Stimulated activated naive CD4-positive, alpha-beta T cell (primary cell): ENCODE data around the gene CLDN9.

Experiments used
- DNase-seq, 6 experiments: peaks; one replicate each; lab custom pipeline; 2025; lab: John Stamatoyannopoulos, UW

CLDN9 gene

DNA sequence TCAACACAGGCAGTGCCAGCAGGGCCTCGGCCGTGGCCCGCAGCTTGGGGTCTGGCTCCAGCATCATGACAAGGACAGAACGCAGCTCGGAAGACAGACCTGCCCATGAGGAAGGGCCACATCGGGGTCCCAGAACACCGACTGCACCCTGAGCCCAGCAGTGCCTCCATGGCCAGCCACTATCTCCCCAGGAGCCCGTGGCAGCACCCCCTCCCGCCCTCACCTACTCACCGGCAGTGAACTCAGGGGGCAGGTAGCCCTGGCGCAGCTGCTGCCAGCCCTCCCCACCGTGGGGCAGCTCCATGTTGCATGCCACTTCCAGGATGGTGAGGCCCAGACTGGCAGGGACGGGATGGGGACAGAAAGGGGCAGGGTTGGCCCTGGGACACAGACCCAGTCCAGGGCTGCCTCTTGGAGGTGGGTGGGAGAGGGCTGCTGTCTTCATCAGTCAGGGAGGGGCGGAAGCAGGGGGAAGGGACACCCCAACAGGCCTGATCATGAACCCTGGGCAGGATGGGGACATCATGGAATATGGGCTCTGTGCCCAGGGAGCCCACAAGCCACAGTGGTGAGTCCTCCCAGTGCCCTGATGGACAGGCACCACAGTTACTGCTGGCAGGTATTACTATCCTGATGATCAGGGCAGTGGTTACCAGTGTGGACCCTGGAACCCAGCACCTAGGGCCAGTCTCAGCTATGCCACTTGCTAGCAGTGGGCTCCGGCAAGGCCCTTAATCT lies 38.2 kb upstream of the CLDN9 start:
- DNase-seq: no peak

DNA sequence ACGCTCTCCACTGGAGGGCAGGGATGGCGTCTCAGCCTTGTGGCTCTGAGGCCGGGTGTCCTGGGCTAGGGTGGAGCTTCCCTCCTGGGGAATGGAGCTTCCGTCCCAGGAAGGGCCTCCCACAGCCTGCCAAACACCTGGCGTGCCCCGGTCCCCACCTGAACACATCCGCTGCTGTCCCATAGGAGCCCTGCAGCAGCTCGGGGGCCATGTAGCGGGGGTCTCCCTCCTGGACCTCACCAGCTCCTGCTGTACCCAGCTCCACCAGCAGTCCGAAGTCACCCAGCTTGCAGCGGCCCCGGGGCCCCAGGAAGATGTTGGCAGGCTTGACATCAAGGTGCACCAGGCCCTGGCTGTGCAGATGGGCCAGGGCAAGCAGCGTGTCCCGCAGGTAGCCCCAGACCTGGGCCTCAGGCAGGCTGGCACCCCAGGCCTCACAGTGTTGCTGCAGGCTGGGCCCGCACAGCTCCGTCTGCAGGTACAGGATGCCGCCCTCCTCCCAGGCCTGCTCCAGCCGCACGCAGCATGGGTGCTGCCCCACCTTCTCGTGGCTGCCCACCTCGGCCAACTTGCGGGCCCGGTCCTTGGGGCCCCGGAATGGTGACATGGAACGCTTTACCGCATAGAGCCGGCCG lies 37.4 kb upstream of the CLDN9 start:
- DNase-seq: no peak

DNA sequence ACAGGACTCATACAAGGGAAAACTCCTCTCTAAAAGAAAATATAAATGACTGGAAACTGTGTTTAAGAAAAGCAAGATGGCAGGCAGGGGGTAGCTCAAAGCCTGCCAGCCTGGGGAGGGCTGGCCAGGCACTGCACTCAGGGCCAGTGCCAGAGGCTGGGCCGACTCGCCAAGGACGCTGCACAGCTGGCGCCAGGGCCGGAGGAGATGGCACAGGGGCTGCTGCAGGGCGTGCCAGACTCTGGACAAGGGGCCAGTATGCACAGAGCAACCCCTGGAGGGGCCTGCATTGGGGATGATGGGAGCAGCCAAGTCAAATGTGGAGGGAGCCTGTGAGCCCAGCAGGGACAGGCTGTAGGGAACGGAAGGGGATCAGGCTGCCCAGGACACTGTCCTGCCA lies 36.5 kb upstream of the CLDN9 start:
- no peak for DNase-seq

DNA sequence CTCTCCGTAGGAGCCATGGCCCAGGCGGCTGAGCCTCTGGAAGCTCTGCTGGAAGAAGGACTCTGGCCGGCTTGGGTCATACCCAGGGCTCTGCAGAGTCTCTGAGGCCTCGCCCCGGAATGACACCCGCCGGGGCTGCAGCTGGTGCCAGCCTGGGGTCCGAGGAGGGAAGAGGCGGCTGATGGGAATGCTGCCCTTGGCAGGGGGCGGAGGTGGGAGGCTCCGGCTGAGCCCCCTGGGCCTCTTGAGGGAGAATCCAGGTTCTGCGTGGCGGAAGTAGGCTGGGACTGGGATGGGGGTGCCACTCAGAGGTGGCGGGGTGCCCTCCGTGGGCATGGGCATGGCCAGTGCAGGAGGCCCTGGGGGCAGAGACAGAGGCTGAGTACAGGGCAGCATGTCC lies 36.0 kb upstream of the CLDN9 start:
- no peak for DNase-seq

DNA sequence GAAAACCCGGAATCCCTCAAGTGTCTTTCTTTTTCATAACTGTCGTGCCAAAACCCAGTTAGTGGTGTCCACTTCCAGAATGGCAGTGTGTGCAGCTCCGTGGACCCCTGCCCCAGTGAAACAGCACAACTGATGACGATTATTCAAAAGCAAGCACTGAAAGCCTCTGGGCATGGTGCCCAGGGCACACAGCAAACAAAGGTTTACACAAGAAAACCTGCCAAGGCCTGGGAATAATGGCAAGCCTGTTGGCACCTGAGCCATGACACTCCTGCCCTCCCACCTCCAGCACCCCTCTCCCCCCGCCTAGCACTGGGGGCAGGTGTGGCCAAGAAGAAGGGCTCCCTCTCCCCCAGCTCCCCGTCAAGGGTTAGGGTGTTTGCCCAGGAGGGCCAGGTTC lies 35.3 kb upstream of the CLDN9 start:
- DNase-seq: no peak

DNA sequence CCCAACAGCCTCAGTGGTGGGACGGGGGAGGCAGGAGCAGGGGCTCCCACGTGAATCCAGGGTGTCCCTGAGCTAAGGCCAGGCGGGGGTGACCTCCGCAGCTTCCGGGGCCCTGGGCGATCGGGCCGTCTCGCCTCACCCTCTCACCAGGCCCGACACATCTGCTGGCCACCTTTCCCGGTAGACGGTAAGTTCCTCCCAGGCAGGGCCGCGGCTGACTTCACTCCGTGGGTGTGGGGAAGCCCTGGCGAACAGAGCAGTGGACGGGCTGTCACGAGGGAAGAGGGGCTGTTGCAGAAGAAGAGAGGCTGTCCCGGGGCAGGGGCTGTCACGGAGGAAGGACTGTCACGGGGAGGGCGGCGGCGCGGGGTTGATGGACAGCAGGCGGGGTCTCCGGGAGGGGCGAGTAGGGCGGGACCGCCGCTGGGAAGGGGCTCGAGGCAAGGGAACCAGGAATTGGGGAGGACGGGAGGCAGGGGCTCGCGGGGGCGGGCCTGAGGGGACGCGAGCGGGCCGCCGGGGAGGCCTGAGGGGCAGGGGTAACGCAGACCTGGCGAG lies 33.0 kb upstream of the CLDN9 start:
- DNase-seq: no peak

DNA sequence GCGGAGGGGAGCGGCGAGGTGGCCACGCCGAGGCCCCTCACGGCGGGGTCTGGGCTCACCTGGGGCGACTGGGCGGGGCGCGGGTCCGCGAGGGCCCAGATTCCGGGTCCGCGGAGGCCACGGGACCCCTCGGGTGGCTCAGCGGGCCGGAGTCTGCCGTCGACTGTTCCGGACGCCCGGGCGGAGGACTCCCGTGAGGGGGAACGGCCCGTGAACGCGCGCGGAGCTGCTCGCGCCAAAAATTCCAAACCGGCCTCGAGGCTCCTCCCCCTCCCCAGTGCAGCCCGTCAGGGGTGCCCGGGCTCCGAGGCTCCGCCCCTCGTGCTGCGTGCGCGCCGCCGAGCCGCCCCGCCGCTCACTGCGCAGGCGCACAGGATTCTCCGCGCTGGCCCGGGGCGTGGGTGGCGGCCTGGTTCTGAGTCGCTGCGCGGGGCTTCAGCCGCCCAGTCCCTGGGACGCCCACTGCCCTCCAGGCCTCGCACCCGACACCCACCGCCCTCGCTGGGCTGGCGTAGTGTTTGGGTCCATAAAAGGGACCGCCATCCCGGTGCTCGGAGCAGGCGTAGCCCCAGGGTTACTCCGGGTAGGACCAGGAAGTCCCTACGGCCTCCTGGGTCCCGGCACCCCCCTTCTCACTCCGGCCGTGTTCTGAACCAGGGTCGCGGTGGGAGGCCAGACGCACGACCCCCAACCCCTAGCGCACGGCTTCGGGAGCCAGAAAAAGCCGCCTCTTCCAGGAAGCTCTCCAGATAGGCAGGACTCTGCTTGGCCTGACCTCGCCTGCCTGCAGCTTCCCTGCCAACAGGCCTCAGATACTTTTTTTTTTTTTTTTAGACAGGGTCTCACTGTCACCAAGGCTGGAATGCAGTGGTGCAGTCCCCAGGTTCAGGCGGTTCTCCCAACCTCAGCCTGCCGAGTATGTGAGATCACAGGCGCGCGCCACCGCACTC lies 32.2 kb upstream of the CLDN9 start, which contains the start of gene PKMYT1:
Gene PKMYT1, minus strand, starts transcription at position 220 of the 950 bp plus-strand sequence. CDS start 789 bp downstream, outside the sequence.
- DNase-seq: peak; percentile 83 to 94 (median 90)

DNA sequence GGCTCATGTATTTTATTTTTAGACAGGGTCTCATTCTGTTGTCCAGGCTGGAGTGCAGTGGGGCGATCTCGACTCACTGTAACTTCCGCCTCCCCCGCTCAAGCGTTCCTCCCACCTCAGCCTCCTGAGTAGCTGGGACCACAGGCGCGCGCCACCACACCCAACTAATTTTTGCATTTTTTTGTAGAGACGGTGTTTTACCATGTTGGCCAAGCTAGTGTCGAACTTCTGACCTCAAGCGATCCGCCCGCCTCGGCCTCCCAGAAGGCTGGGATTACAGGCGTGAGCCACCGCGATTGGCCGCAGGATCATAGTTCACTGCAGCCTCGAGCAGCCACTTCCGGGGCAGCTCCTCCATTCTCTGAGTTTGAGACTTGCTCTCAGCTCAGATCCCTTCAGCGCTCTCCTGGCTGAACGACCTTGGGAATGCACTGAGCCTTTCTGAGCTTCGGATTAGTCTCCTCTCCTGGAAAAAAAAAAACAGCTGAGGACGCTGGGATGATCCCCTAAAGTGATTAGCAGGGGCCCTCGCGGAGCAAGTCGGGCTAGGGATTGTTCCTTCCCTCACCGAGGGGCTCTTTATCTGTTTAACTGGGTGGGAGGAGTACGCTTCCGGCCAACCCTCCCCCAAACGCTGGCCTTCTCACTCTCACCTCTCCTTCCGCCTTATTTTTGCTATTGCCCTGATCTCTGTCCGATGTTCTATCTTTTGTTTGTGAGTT lies 31.4 kb upstream of the CLDN9 start:
- DNase-seq: no peak

DNA sequence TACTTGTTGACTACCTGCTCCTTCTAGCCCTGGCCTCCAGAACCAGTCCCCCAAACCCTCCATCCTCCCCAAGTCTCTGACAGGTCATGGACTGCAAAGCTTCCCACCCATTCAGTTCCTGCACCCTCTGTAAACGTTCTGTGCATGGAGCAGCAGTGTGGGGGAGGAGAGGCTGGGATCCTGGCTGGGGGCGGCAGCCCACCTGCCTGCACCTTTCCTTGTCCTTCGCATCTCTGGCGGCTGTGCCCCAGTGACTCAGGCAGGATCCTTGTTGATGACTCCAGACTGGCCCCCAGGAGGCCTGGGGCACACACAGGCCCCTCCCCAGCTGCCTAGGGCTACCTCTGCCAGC lies 30.8 kb upstream of the CLDN9 start:
- DNase-seq: no peak

DNA sequence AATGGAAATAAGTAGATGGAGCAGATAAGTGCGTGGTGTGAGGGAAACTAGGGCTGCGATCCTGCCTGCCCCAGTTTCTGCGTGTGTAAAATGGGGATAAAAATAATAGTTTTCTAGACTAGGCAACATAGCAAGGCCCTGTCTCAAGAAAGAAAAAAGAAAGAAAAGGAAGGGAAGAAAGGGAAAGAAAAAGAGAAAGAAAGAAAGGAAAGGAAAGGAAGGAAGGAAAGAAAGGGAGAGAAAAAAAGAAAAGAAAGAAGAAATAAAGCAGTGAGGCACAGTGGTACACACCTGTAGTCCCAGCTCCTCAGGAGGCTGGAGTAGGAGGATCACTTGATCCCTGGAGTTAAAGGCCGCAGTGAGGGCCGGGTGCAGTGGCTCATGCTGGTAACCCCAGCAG lies 30.3 kb upstream of the CLDN9 start:
- DNase-seq: no peak

DNA sequence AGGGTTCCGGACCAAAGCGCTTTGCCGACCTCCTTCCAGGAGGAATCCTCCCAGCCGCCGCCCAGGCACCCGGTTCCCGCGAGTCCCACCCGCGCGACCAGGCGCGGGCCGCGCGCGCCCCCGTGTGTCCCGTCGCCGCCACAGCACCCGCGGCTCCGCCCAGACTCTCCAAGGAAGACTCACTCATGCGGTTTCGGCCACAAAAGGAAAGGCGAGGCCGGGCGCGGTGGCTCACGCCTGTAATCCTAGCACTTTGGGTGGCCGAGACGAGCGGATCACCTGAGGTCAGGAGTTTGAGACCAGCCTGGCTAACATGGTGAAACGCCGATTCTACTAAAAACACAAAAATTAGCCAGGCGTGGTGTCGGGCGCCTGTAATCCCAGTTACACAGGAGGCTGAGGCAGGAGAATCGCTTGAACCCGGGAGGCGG lies 29.0 kb upstream of the CLDN9 start:
- peak in 5 of 6 experiments; percentile 21 to 60 (median 51) for DNase-seq

DNA sequence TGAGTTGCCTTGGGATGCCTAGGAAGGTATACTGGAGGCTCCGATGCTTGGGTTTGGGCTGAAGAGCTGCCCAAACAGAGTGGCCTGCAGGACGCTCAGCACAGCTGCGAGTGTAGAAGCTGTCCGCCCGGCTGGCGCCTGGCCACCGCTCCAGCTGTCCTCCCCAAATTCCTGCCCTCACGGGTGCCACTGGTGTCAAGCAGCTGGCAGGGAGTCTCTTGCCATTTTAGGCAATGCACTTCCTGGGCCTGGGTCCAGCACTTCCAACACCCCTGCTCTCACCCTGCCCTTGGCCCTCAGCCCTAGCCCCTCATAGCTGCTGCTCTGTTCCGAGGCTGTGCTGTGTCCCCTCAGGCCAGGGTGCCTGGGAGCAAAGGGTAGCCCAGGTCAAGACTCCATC lies 27.3 kb upstream of the CLDN9 start:
- DNase-seq: no peak

DNA sequence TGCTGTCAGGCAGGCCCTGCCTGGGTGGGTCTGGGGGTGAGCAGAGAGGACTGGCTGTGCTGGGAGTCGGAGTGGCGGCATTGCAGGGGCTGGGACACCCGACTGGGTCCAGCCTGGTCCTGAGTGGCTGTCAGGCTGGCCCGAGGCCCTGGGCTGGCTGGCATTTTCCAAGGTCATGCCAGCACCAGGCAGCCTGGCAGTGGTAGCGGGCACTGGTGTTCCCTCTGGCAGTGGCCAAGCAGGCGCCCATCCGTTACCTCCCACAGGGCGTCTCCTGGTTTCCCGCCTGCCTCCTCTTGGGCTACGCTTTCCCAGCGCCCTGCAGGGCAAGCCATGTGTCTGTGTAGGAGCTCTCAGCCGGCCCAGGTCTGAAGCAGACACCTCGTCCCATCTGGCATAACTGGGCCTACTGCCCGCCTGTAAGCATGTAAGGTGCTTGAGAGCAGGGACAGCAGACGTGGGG lies 26.8 kb upstream of the CLDN9 start:
- no peak for DNase-seq

DNA sequence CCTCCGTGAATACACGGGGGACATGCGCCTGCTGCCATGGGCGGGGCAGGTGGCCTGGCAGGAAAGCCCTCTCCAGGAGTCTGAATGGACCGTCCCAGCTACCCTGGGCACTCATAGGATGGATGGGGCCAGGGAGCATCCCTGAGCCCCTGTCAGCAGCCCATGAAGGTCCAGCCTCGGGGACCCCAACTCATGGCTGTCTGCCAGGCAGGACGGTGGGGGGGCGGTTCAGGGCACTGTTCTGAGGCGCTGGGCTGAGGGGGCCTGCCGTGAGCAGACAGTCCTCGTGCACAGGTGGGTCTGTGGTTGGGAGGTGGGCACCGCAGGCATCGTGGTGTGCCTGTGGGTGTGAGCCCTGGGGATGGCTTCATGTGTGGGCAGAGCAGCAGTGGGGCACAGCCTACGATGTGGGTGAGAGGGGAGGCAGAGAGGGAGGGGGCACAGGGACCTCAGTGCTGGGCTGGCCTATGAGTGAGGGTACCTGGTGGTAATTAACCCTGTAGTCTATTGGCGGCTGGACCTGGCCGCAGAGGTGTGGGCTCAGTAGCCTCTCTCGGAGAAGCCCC lies 26.0 kb upstream of the CLDN9 start:
- DNase-seq: no peak

DNA sequence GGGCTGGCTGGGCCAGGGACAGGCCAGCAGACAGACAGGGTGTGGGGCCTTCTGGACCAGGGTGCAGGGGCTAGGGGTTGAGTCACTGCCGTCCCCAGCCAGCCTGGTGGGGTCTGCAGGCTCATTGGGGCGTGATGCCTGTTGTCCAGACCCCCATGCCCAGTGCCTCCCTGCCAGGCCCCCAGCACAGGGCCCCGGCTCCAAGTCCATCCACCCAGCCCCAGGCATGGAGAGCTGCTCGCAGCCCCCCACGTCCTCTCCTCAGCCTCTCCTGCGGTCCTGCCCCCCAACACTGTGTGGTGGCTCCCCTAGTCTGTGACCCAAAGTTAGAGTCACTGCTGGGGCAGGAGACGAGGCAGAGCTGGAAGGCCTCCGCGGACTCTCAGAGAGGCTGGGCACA lies 25.4 kb upstream of the CLDN9 start:
- DNase-seq: no peak

DNA sequence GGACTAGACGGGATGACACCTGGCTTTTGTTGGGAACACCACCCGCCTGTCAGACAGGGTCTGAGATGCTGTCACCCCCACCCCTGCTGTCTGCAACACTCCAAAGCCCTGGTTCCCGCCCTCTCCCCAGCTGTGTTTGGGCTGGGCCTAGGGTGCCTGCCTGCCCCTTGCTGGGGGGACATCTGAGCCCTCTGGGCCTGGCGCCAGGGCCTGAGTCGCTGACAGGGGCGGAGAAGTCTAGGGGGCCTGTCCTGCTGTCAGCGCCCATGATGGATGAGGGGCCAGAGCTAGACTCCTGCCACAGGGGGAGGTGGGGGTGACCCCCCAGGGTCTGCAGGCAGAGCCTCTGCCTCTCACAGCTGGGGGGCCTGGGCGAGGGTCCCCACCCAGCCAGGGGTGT lies 24.9 kb upstream of the CLDN9 start:
- no peak for DNase-seq

DNA sequence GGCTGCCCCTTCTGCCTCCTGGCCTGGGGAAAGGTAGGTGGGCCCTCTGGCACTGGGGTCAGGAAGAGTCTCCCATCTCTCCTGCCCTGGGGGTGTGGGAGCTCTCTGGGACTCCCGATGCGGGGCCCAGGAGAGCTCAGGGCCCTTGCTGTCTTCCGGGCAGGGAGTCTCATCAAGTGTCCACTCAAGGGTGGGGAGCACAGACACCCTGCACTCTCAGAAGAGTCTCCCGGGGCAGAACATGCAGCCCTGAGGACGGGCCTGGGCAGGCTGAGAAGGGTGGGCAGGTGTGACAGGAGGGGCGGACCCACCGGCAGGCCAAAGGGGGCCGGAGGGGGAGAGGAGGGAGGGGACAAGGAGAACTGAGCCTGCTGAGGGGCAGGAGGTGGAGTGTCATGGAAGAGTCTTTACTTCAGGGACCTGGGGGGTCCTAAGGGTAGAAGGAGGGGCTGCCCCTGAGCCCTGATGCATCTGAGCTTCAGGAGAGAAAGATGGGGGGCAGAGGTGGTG lies 24.1 kb upstream of the CLDN9 start:
- DNase-seq: no peak

DNA sequence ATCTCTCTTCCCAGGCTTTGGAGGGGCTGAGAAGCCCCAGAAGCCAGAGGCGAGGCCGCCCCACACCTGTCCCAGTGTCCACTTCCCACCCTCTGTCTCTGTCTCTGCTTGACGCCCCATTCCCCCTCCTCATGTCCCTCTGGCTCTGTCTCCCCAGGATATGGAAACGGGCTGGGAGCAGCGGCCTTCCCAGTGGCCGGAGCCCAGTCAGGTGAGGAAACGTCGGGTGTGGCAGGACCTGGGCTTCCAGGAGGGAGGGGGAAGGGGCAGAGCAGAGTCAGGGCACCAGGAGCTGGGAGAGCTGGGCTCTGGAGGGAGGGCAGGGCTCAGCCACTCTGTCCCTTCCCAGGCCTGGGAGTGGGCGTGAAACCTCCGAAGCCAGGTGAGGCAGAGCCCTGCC lies 21.8 kb upstream of the CLDN9 start:
- no peak for DNase-seq

DNA sequence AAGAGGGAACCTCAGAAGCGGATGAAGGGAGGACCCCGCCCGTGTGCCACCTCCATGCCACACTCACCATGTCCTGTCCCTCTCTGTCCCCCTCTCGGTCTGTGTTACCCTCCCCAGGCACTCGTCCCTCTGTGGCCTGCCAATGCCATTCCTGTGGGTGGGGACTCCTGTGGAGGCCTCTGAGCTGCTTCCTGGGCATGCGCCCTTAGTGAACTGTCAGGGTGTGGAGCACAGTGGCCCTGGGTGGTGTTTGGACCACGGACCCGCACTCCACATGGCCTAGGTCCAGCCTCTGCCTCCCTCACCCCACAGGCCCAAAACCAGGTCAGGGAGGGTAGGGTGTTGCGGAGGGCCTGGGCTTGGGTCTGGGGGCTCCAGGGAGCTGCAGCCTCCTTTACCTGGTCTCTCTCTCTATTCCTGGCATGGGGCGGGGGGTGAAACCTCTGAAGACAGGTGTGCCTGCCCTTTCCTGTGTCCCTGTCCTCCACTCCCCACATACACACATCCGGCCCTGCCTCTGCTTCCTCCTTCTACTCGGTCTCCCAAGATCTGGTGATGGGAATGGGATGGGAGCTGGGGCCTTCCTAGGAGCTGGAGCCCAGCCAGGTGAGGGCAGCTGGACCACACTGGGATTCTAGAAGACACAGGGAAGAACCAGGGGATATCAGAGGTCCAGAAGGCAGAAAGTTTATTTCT lies 21.0 kb upstream of the CLDN9 start:
- no peak for DNase-seq

DNA sequence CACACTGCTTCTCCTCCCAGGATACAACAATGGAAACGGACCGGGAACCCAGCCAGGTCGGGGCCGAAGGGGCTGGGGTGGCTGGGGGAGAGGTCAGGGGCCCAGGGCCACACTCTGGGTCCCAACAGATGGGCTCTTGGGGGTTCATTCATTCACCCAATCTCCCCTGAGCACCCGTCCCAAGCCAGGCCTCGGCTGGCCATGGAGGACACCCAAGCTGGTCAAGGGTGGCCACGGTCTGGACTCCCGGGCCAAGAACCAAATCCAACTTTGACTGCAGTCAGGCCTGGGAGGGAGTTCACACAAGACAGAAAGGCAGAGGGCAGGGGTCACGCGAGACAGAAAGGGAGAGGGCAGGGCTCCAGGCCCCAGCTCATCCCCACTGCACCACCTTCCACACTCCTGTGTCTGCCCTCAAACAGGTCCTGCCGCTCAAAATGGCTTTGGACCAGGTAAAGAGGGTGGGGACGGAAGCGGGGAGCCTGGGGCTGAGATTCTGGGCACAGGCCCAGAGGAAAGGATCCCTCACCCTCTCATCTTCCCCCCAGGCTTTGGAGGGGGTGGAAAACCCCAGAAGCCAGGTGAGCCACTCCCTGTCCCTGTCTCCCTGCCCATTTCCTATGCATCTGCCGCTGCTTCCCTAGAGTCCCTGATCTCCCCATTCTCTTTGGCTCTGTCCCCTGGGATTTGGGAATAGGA lies 20.2 kb upstream of the CLDN9 start:
- DNase-seq: no peak
